ENCODE measurements around the gene SAMSN1. TPM values are rescaled to one million over a fixed set of nuclear protein-coding genes. Genes with fewer than 3 reads are reported as not detected.

Gene SAMSN1
- total and polyA plus RNA-seq, 10 donors = 24.8 to 79.2 (median 47.1) TPM

DNA sequence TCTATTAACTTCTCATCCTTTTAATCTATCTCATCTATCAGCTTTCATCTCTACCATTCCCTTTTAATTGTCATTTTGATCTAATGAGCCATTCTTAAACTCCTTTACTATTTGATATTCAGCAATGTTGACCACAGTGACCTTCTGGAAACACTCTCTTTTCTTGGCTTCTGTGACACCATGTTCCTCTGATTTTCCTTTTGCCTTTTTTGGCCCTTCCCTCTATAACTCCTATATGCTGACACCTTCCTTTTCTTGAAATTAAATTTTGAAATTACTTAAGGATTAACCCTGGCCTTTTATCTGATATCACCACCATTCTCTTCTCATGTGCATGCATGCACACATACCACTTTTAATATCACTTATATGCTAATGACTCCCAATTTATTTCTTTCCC, 41.2 kb upstream of the SAMSN1 start:
- Histone ChIP-seq H3K9me3 (no peaks in the 10 kb centered on the region), H3K27me3 (replicated peaks in 1 of 7) (no peaks in the 10 kb centered on the region), H3K4me1 (peaks cover 0 to 40% (median 19%) of the 10 kb centered on the region in 6 donors), H3K36me3 (no peaks in the 10 kb centered on the region), H3K4me3 (no peak overlapping the region), H3K27ac (no peak overlapping the region)
- no peak for TF ChIP-seq POLR2AphosphoS5 (IDR thresholded peaks at IDR 0.05)
- TF ChIP-seq POLR2A (IDR thresholded peaks at IDR 0.05) = no peak
- no peak for TF ChIP-seq CTCF (IDR thresholded peaks at IDR 0.05 in 8 of 11, conservative IDR thresholded peaks at IDR 0.05 in 3 of 11)
- intact Hi-C loops (cut with DNase I; ENCODE audit: low total_unique reads) = no loop called here
- no peak for DNase-seq

- Histone ChIP-seq H3K9me3 (no peaks in the 10 kb centered on the region), H3K4me3 (no peak overlapping the region), H3K27me3 (replicated peaks in 1 of 7) (no peaks in the 10 kb centered on the region), H3K27ac (no peak overlapping the region), H3K4me1 (peaks cover 0 to 19% (median under 1%) of the 10 kb centered on the region in 6 donors), H3K36me3 (no peaks in the 10 kb centered on the region)
- DNase-seq = no peak
- intact Hi-C loops (cut with DNase I; ENCODE audit: low total_unique reads) = no loop called here
- 38 to 85% (median 57%) methylated on average over 1 of the region's 1 CpG for WGBS, 5 donors
- TF ChIP-seq CTCF (IDR thresholded peaks at IDR 0.05 in 8 of 11, conservative IDR thresholded peaks at IDR 0.05 in 3 of 11) (no peak), POLR2A (IDR thresholded peaks at IDR 0.05) (no peak), POLR2AphosphoS5 (IDR thresholded peaks at IDR 0.05) (no peak)
These were observed 39.0 kb upstream of the SAMSN1 start for GRCh38 chr21:14585122-14585521.

GRCh38 chr21:14584357-14585095, 38.4 kb upstream of the SAMSN1 start:
- WGBS, 5 donors = 33 to 62% (median 41%) methylated on average over 2 of the region's 2 CpGs
- no peaks in the 10 kb centered on the region for H3K36me3 ChIP-seq
- no peak overlapping the region for H3K27ac ChIP-seq
- H3K4me3 ChIP-seq = no peak overlapping the region
- no peak for DNase-seq
- intact Hi-C loops (cut with DNase I; ENCODE audit: low total_unique reads) = no loop called here
- no peaks in the 10 kb centered on the region for H3K27me3 ChIP-seq (replicated peaks in 1 of 7)
- no peaks in the 10 kb centered on the region for H3K9me3 ChIP-seq
- TF ChIP-seq POLR2A (IDR thresholded peaks at IDR 0.05) (no peak), POLR2AphosphoS5 (IDR thresholded peaks at IDR 0.05) (no peak), CTCF (IDR thresholded peaks at IDR 0.05 in 8 of 11, conservative IDR thresholded peaks at IDR 0.05 in 3 of 11) (no peak)
- peaks cover 0 to 13% (median 0%) of the 10 kb centered on the region in 6 donors for H3K4me1 ChIP-seq

GRCh38 chr21:14583629-14584255, 37.6 kb upstream of the SAMSN1 start:
- TF ChIP-seq POLR2A (IDR thresholded peaks at IDR 0.05) (no peak), POLR2AphosphoS5 (IDR thresholded peaks at IDR 0.05) (no peak), CTCF (IDR thresholded peaks at IDR 0.05 in 8 of 11, conservative IDR thresholded peaks at IDR 0.05 in 3 of 11) (no peak)
- no peak for DNase-seq
- WGBS, 5 donors = 93 to 95% (median 94%) methylated on average over 4 of the region's 4 CpGs

More at GRCh38 chr21:14583629-14584255, 37.6 kb upstream of the SAMSN1 start:
- H3K4me1 ChIP-seq = peaks cover 0 to 9% (median 0%) of the 10 kb centered on the region in 6 donors
- intact Hi-C loops (cut with DNase I; ENCODE audit: low total_unique reads) = no loop called here
- no peaks in the 10 kb centered on the region for H3K9me3 ChIP-seq
- H3K4me3 ChIP-seq = no peak overlapping the region
- no peaks in the 10 kb centered on the region for H3K36me3 ChIP-seq
- H3K27ac ChIP-seq = no peak overlapping the region
- no peaks in the 10 kb centered on the region for H3K27me3 ChIP-seq (replicated peaks in 1 of 7)
